Astrocyte of the cerebellum (primary cell): ENCODE measurements around the gene MYO10.

Experiments used
- DNase-seq: peaks from one replicate; pipeline ENCODE4 v3.0.0-alpha.2; 2011; ENCODE audit warnings: low read depth
- H3K4me3 ChIP-seq: 2 replicates; pipeline ENCODE4 v1.5.1; 2011; ENCODE audit warnings: mild to moderate bottlenecking, low read depth, low read length, moderate library complexity
- CTCF ChIP-seq: IDR thresholded peaks from 2 replicates; pipeline ENCODE4 v1.5.1; 2012; ENCODE audit warnings: low read length, low read depth, moderate library complexity, mild to moderate bottlenecking; ENCODE audit errors: missing control alignments
- in situ Hi-C: cut with HindIII; loops from 2 replicates; pipeline ENCODE4 v1.10.0; 2017; ENCODE audit warnings: low sequenced_read_pairs

The MYO10 gene

GRCh38 chr5:16934677-16935153 is 1.4 kb downstream of the MYO10 start:
- no peak for TF ChIP-seq CTCF
- peak overlapping the region; percentile 89 for H3K4me3 ChIP-seq
- no peak for DNase-seq
- in situ Hi-C loops: no loop called here

GRCh38 chr5:16934123-16934522 is 2.0 kb downstream of the MYO10 start:
- peak; percentile 95 for TF ChIP-seq CTCF
- DNase-seq: no peak
- in situ Hi-C loops: no loop called here
- peak overlapping the region; percentile 89 for H3K4me3 ChIP-seq

- no peak for DNase-seq
- in situ Hi-C loops: no loop called here
- H3K4me3 ChIP-seq: peak overlapping the region; percentile 89
- TF ChIP-seq CTCF: no peak
Observed at GRCh38 chr5:16933337-16933736, 2.8 kb downstream of the MYO10 start.

- TF ChIP-seq CTCF: no peak
- H3K4me3 ChIP-seq: no peak overlapping the region
- DNase-seq: no peak
- in situ Hi-C loops: no loop called here
Observed at GRCh38 chr5:16932401-16932800, 3.7 kb downstream of the MYO10 start.

- no peak for DNase-seq
- H3K4me3 ChIP-seq: no peak overlapping the region
- TF ChIP-seq CTCF: no peak
- in situ Hi-C loops: no loop called here
Observed at GRCh38 chr5:16931334-16932110, 4.6 kb downstream of the MYO10 start.

GRCh38 chr5:16930496-16930895 is 5.6 kb downstream of the MYO10 start:
- TF ChIP-seq CTCF: no peak
- DNase-seq: no peak
- H3K4me3 ChIP-seq: no peak overlapping the region
- in situ Hi-C loops: no loop called here

- no peak for TF ChIP-seq CTCF
- in situ Hi-C loops: no loop called here
- H3K4me3 ChIP-seq: no peak overlapping the region
- DNase-seq: no peak
Observed at GRCh38 chr5:16929831-16930230, 6.3 kb downstream of the MYO10 start.
